Vagina (tissue), 2 donors: Measurements from ENCODE around the gene CLN6.

ENCODE experiments used
- CTCF ChIP-seq, 3 experiments: fragments of 450-650 bp in 2 of 3; fragments of 200-600 bp in 1 of 3; sonication (generic) in 1 of 3; IDR thresholded peaks; one replicate each; pipeline ENCODE4 v1.5.1; 2017 to 2019; ENCODE audit warnings: antibody characterized with exemption in 3 of 3, mild to moderate bottlenecking in 2 of 3, moderate library complexity in 2 of 3
- POLR2A ChIP-seq, 2 donors: fragments of 450-650 bp; IDR thresholded peaks; one replicate each; pipeline ENCODE4 v1.6.1; 2017; ENCODE audit warnings: antibody characterized with exemption in 2 of 2, mild to moderate bottlenecking in 2 of 2, moderate library complexity in 2 of 2
- POLR2AphosphoS5 ChIP-seq, 2 donors: sonication (generic); formaldehyde crosslinking; IDR thresholded peaks; one replicate each; pipeline ENCODE4 v1.9.0; 2017; ENCODE audit warnings: antibody characterized with exemption in 2 of 2, mild to moderate bottlenecking in 2 of 2, low read depth in 1 of 2; ENCODE audit not compliant: insufficient read depth in 1 of 2

GRCh38 chr15:68187559-68187958 lies 42.0 kb downstream of the CLN6 start:
- TF ChIP-seq CTCF (IDR thresholded peaks at IDR 0.05) (no peak), POLR2AphosphoS5 (IDR thresholded peaks at IDR 0.05; ENCODE audit: insufficient read depth in 1 of 2, low read depth in 1 of 2) (no peak), POLR2A (IDR thresholded peaks at IDR 0.05) (no peak)
